HepG2 (cell line): ENCODE results near the gene TBCD. TPM values are rescaled to one million over a fixed set of nuclear protein-coding genes. Genes with fewer than 3 reads are reported as not detected.

Experiments used
- BHLHE40 ChIP-seq: IDR thresholded peaks from 2 replicates; pipeline ENCODE4 v1.6.1; 2011; ENCODE audit warnings: low read length, improper control_type of control experiment
- ELF3 ChIP-seq: IDR thresholded peaks from 2 replicates; pipeline ENCODE4 v1.6.1; 2016; ENCODE audit warnings: missing genetic modification reagents, missing compliant biosample characterization
- FOXP1 ChIP-seq, 2 experiments: fragments of 450-650 bp in 1 of 2; IDR thresholded peaks; 2 replicates each; pipeline ENCODE4 v1.6.1; 2017 to 2018; ENCODE audit warnings: antibody characterized with exemption in 1 of 2
- GATAD1 ChIP-seq: IDR thresholded peaks from 2 replicates; pipeline ENCODE4 v1.6.1; 2016; ENCODE audit warnings: missing genetic modification reagents, missing compliant biosample characterization
- HOXA3 ChIP-seq: sonication (generic); formaldehyde crosslinking; IDR thresholded peaks from 2 replicates; pipeline ENCODE4 v1.5.0; 2020; ENCODE audit warnings: missing genetic modification reagents
- NRL ChIP-seq: sonication (generic); formaldehyde crosslinking; IDR thresholded peaks from 2 replicates; pipeline ENCODE4 v1.5.0; 2020; ENCODE audit warnings: missing genetic modification reagents, mild to moderate bottlenecking, moderate library complexity, borderline replicate concordance
- POLR2G ChIP-seq: fragments of 200-400 bp; formaldehyde crosslinking; IDR thresholded peaks from 2 replicates; pipeline ENCODE4 v1.6.1; 2018; ENCODE audit warnings: mild to moderate bottlenecking, low read depth, low read length, moderate library complexity
- PPARG ChIP-seq: conservative IDR thresholded peaks from 2 replicates; pipeline ENCODE4 v1.6.1; 2016; ENCODE audit warnings: missing biosample characterization, missing genetic modification reagents
- SUZ12 ChIP-seq: fragments of 150-350 bp; IDR thresholded peaks from 2 replicates; pipeline ENCODE4 v1.6.1; 2014; ENCODE audit warnings: low read depth, low read length
- ZBTB43 ChIP-seq: sonication (generic); formaldehyde crosslinking; conservative IDR thresholded peaks from 2 replicates; pipeline ENCODE4 v1.4.0; 2020; ENCODE audit warnings: missing genetic modification reagents
- ZNF562 ChIP-seq: sonication (generic); formaldehyde crosslinking; IDR thresholded peaks from 2 replicates; pipeline ENCODE4 v1.8.0; 2022; ENCODE audit warnings: missing genetic modification reagents, borderline replicate concordance
- ZNF792 ChIP-seq: IDR thresholded peaks from 2 replicates; pipeline ENCODE4 v1.6.1; 2016
- ZNF83 ChIP-seq: sonication (generic); formaldehyde crosslinking; IDR thresholded peaks from 2 replicates; pipeline ENCODE4 v1.4.0; 2020; ENCODE audit warnings: missing genetic modification reagents, mild to moderate bottlenecking, borderline replicate concordance
- polyA plus RNA-seq, 8 experiments: library from polyadenylated mRNA; depleted of rRNA in 3 of 8; stranded (reverse) in 7 of 8; unstranded in 1 of 8; fragments of >200 nt; fragmentation: Illumina TruSeq in 4 of 8; extraction: Trizol in 4 of 8; gene quantifications; 2 replicates each; pipeline versions ENCODE4 v1.2.1 to v1.2.3, GENCODE V29; 2011 to 2016; ENCODE audit warnings: low read depth in 4 of 8, missing spikeins in 1 of 8, mixed read lengths in 1 of 8; ENCODE audit not compliant: insufficient read depth in 1 of 8
- total RNA-seq, 5 experiments: library from RNA; depleted of rRNA; stranded (reverse); fragments of >200 nt; fragmentation: Illumina TruSeq; extraction: Trizol; gene quantifications; 2 replicates each; pipeline ENCODE4 v1.2.3, GENCODE V29; 2016; ENCODE audit warnings: low read depth in 1 of 5
- TF ChIP-seq, protein P1 (sequence below): sonication (generic); formaldehyde crosslinking; IDR thresholded peaks from 2 replicates; pipeline ENCODE4 v1.4.0; 2020; ENCODE audit warnings: missing genetic modification reagents, mild to moderate bottlenecking, borderline replicate concordance
- TF ChIP-seq, protein P2 (sequence below): IDR thresholded peaks from 2 replicates; pipeline ENCODE4 v1.6.1; 2016
- TF ChIP-seq, protein P3 (sequence below): sonication (generic); formaldehyde crosslinking; IDR thresholded peaks from 2 replicates; pipeline ENCODE4 v1.4.0; 2020; ENCODE audit warnings: mild to moderate bottlenecking, missing genetic modification reagents

TBCD gene
- total and polyA plus RNA-seq, 2 of the 13 experiments (the other 11 are each of a cell fraction or from before 2014, with no cell fraction given) = 33.9 to 54.8 TPM

- TF ChIP-seq SUZ12 (no peak), ELF3 (CRISPR knock-in tag) (peak; percentile 48; the same call in 1 of the 2 replicates), PPARG (CRISPR knock-in tag) (no peak), NRL (CRISPR knock-in tag) (0 out of 2 replicates have a peak, but pooled peaks have one; percentile 7), HOXA3 (CRISPR knock-in tag) (peak; percentile 61; the same call in 1 of the 2 replicates), ZNF562 (CRISPR knock-in tag) (no peak), BHLHE40 (no peak), ZNF83 (CRISPR knock-in tag) (no peak), ZNF792 (CRISPR knock-in tag) (0 out of 2 replicates have a peak, but pooled peaks have one; percentile 31), GATAD1 (CRISPR knock-in tag) (peak; percentile 47; the same call in 1 of the 2 replicates), ZBTB43 (CRISPR knock-in tag) (0 out of 2 replicates have a peak, but pooled peaks have one; percentile 60), FOXP1 (IDR thresholded peaks at IDR 0.05) (no peak), FOXP1 (CRISPR knock-in tag; IDR thresholded peaks at IDR 0.05) (no peak), POLR2G (peak; percentile 56)
- TF ChIP-seq, protein P1, sequence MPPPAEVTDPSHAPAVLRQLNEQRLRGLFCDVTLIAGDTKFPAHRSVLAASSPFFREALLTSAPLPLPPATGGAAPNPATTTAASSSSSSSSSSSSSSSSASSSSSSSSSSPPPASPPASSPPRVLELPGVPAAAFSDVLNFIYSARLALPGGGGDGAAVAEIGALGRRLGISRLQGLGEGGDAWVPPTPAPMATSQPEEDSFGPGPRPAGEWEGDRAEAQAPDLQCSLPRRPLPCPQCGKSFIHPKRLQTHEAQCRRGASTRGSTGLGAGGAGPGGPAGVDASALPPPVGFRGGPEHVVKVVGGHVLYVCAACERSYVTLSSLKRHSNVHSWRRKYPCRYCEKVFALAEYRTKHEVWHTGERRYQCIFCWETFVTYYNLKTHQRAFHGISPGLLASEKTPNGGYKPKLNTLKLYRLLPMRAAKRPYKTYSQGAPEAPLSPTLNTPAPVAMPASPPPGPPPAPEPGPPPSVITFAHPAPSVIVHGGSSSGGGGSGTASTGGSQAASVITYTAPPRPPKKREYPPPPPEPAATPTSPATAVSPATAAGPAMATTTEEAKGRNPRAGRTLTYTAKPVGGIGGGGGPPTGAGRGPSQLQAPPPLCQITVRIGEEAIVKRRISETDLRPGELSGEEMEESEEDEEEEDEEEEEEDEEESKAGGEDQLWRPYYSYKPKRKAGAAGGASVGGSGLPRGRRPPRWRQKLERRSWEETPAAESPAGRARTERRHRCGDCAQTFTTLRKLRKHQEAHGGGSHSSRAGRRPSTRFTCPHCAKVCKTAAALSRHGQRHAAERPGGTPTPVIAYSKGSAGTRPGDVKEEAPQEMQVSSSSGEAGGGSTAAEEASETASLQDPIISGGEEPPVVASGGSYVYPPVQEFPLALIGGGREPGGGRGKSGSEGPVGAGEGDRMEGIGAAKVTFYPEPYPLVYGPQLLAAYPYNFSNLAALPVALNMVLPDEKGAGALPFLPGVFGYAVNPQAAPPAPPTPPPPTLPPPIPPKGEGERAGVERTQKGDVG (CRISPR knock-in tag) = no peak
- TF ChIP-seq, protein P2, sequence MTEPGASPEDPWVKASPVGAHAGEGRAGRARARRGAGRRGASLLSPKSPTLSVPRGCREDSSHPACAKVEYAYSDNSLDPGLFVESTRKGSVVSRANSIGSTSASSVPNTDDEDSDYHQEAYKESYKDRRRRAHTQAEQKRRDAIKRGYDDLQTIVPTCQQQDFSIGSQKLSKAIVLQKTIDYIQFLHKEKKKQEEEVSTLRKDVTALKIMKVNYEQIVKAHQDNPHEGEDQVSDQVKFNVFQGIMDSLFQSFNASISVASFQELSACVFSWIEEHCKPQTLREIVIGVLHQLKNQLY = no peak
- TF ChIP-seq, protein P3, sequence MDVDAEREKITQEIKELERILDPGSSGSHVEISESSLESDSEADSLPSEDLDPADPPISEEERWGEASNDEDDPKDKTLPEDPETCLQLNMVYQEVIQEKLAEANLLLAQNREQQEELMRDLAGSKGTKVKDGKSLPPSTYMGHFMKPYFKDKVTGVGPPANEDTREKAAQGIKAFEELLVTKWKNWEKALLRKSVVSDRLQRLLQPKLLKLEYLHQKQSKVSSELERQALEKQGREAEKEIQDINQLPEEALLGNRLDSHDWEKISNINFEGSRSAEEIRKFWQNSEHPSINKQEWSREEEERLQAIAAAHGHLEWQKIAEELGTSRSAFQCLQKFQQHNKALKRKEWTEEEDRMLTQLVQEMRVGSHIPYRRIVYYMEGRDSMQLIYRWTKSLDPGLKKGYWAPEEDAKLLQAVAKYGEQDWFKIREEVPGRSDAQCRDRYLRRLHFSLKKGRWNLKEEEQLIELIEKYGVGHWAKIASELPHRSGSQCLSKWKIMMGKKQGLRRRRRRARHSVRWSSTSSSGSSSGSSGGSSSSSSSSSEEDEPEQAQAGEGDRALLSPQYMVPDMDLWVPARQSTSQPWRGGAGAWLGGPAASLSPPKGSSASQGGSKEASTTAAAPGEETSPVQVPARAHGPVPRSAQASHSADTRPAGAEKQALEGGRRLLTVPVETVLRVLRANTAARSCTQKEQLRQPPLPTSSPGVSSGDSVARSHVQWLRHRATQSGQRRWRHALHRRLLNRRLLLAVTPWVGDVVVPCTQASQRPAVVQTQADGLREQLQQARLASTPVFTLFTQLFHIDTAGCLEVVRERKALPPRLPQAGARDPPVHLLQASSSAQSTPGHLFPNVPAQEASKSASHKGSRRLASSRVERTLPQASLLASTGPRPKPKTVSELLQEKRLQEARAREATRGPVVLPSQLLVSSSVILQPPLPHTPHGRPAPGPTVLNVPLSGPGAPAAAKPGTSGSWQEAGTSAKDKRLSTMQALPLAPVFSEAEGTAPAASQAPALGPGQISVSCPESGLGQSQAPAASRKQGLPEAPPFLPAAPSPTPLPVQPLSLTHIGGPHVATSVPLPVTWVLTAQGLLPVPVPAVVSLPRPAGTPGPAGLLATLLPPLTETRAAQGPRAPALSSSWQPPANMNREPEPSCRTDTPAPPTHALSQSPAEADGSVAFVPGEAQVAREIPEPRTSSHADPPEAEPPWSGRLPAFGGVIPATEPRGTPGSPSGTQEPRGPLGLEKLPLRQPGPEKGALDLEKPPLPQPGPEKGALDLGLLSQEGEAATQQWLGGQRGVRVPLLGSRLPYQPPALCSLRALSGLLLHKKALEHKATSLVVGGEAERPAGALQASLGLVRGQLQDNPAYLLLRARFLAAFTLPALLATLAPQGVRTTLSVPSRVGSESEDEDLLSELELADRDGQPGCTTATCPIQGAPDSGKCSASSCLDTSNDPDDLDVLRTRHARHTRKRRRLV = no peak
Measured at GRCh38 chr17:82881900-82882714, 130.2 kb downstream of the TBCD start (continued).
